WTC11 (cell line): ENCODE data around the gene IGFBP2.

Experiments used
- ATF1 ChIP-seq: sonication (generic); formaldehyde crosslinking; IDR thresholded peaks from 2 replicates; pipeline ENCODE4 v1.8.1; 2023; ENCODE audit warnings: mild to moderate bottlenecking, moderate library complexity, missing genetic modification reagents
- FOXK1 ChIP-seq: sonication (generic); formaldehyde crosslinking; IDR thresholded peaks from 2 replicates; pipeline ENCODE4 v1.8.0; 2022; ENCODE audit warnings: mild to moderate bottlenecking, moderate library complexity, missing genetic modification reagents
- TCF7 ChIP-seq: sonication (generic); formaldehyde crosslinking; IDR thresholded peaks from 2 replicates; pipeline ENCODE4 v1.8.0; 2022; ENCODE audit warnings: mild to moderate bottlenecking, low read depth, missing genetic modification reagents, moderate library complexity
- ZBTB21 ChIP-seq: sonication (generic); formaldehyde crosslinking; IDR thresholded peaks from 2 replicates; pipeline ENCODE4 v1.8.1; 2023; ENCODE audit warnings: mild to moderate bottlenecking, missing genetic modification reagents, borderline replicate concordance
- TF ChIP-seq, protein P1 (sequence below): fragments of 200-600 bp; IDR thresholded peaks from 2 replicates; pipeline ENCODE4 v1.8.0; 2022; ENCODE audit warnings: antibody characterized with exemption
- TF ChIP-seq, protein P2 (sequence below): sonication (generic); formaldehyde crosslinking; IDR thresholded peaks from 2 replicates; pipeline ENCODE4 v1.8.1; 2023; ENCODE audit warnings: mild to moderate bottlenecking, moderate library complexity, missing genetic modification reagents
- TF ChIP-seq, protein P3 (sequence below): sonication (generic); formaldehyde crosslinking; IDR thresholded peaks from 2 replicates; pipeline ENCODE4 v1.8.0; 2022; ENCODE audit warnings: mild to moderate bottlenecking, missing genetic modification reagents
- TF ChIP-seq, protein P4 (sequence below): sonication (generic); formaldehyde crosslinking; IDR thresholded peaks from 2 replicates; pipeline ENCODE4 v1.8.0; 2022; ENCODE audit warnings: mild to moderate bottlenecking, missing genetic modification reagents
- TF ChIP-seq, protein P5 (sequence below): sonication (generic); formaldehyde crosslinking; IDR thresholded peaks from 2 replicates; pipeline ENCODE4 v1.8.0; 2022; ENCODE audit warnings: mild to moderate bottlenecking, missing genetic modification reagents

DNA sequence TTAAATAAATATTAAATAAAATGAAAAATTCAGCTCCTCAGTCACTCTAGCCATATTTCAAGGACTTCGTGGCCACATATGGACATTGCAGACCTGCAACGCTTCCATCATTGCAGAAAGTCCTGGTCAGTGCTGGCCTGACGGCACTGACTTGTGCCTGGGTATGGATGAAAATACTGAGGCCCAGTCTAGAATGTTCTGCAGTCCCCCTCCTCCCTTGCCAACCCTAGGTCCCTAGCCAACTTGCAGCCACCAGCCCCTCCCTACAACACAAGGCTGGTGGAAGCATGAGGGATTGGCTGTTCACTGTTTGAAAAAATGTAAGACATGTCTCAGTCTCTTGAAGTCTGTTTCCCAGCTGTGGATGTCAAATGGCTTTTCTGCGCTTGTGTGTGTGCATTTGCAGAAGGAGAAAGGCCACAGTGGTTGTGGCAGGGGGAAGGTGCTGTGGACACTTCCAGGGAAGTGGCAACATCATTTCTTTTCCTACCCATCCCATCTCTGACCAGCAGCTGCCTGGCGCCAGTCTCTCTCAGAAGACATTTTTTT lies 52.2 kb downstream of the IGFBP2 start:
- TF ChIP-seq, protein P1, sequence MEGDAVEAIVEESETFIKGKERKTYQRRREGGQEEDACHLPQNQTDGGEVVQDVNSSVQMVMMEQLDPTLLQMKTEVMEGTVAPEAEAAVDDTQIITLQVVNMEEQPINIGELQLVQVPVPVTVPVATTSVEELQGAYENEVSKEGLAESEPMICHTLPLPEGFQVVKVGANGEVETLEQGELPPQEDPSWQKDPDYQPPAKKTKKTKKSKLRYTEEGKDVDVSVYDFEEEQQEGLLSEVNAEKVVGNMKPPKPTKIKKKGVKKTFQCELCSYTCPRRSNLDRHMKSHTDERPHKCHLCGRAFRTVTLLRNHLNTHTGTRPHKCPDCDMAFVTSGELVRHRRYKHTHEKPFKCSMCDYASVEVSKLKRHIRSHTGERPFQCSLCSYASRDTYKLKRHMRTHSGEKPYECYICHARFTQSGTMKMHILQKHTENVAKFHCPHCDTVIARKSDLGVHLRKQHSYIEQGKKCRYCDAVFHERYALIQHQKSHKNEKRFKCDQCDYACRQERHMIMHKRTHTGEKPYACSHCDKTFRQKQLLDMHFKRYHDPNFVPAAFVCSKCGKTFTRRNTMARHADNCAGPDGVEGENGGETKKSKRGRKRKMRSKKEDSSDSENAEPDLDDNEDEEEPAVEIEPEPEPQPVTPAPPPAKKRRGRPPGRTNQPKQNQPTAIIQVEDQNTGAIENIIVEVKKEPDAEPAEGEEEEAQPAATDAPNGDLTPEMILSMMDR: no peak
- TF ChIP-seq, protein P2, sequence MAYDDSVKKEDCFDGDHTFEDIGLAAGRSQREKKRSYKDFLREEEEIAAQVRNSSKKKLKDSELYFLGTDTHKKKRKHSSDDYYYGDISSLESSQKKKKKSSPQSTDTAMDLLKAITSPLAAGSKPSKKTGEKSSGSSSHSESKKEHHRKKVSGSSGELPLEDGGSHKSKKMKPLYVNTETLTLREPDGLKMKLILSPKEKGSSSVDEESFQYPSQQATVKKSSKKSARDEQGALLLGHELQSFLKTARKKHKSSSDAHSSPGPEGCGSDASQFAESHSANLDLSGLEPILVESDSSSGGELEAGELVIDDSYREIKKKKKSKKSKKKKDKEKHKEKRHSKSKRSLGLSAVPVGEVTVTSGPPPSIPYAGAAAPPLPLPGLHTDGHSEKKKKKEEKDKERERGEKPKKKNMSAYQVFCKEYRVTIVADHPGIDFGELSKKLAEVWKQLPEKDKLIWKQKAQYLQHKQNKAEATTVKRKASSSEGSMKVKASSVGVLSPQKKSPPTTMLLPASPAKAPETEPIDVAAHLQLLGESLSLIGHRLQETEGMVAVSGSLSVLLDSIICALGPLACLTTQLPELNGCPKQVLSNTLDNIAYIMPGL (CRISPR knock-in tag): no peak
- TF ChIP-seq, protein P3, sequence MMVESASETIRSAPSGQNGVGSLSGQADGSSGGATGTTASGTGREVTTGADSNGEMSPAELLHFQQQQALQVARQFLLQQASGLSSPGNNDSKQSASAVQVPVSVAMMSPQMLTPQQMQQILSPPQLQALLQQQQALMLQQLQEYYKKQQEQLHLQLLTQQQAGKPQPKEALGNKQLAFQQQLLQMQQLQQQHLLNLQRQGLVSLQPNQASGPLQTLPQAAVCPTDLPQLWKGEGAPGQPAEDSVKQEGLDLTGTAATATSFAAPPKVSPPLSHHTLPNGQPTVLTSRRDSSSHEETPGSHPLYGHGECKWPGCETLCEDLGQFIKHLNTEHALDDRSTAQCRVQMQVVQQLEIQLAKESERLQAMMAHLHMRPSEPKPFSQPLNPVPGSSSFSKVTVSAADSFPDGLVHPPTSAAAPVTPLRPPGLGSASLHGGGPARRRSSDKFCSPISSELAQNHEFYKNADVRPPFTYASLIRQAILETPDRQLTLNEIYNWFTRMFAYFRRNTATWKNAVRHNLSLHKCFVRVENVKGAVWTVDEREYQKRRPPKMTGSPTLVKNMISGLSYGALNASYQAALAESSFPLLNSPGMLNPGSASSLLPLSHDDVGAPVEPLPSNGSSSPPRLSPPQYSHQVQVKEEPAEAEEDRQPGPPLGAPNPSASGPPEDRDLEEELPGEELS (CRISPR knock-in tag): no peak
- TF ChIP-seq ZBTB21 (CRISPR knock-in tag) (no peak), ATF1 (no peak), TCF7 (CRISPR knock-in tag) (no peak), FOXK1 (no peak)
- TF ChIP-seq, protein P4, sequence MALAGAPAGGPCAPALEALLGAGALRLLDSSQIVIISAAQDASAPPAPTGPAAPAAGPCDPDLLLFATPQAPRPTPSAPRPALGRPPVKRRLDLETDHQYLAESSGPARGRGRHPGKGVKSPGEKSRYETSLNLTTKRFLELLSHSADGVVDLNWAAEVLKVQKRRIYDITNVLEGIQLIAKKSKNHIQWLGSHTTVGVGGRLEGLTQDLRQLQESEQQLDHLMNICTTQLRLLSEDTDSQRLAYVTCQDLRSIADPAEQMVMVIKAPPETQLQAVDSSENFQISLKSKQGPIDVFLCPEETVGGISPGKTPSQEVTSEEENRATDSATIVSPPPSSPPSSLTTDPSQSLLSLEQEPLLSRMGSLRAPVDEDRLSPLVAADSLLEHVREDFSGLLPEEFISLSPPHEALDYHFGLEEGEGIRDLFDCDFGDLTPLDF: no peak
- TF ChIP-seq, protein P5, sequence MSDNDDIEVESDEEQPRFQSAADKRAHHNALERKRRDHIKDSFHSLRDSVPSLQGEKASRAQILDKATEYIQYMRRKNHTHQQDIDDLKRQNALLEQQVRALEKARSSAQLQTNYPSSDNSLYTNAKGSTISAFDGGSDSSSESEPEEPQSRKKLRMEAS: no peak
